Thyroid gland (tissue), 4 donors: ENCODE measurements around the gene VSIG2. TPM values are rescaled to one million over a fixed set of nuclear protein-coding genes. Genes with fewer than 3 reads are reported as not detected.

Source experiments
- DNase-seq, 2 donors: peaks; one replicate each; pipeline ENCODE4 v3.0.0-alpha.2; 2019
- H3K27ac ChIP-seq, 3 donors: fragments of 200-600 bp; sonication (generic); 1 replicate in 2 of 3; 2 replicates in 1 of 3; pipeline ENCODE4 v1.5.1; 2016 to 2019; ENCODE audit warnings: mild to moderate bottlenecking in 1 of 3, moderate library complexity in 1 of 3
- H3K27me3 ChIP-seq: fragments of 200-600 bp; sonication (generic); one replicate; pipeline ENCODE4 v1.5.1; 2019
- H3K36me3 ChIP-seq, 2 donors: fragments of 200-600 bp; sonication (generic); one replicate each; pipeline ENCODE4 v1.5.1; 2016 to 2019
- H3K4me1 ChIP-seq, 2 donors: fragments of 200-600 bp; sonication (generic); one replicate each; pipeline ENCODE4 v1.5.1; 2017 to 2019
- H3K4me3 ChIP-seq, 3 donors: fragments of 200-600 bp; sonication (generic); replicated peaks in 1 of 3; 1 replicate in 2 of 3; 2 replicates in 1 of 3; pipeline ENCODE4 v1.5.1; 2016; ENCODE audit warnings: mild to moderate bottlenecking in 1 of 3
- H3K9me3 ChIP-seq: fragments of 200-600 bp; sonication (generic); one replicate; pipeline ENCODE4 v1.5.1; 2017
- POLR2A ChIP-seq, 2 donors: fragments of 450-650 bp; IDR thresholded peaks; one replicate each; pipeline ENCODE4 v1.6.1; 2017; ENCODE audit warnings: antibody characterized with exemption in 2 of 2, mild to moderate bottlenecking in 2 of 2, moderate library complexity in 1 of 2
- WGBS, 2 donors: methylation state at CpG; one replicate each; pipeline ENCODE4 v1.1.5; 2017; 5-methylcytosine and 5-hydroxymethylcytosine counted together
- intact Hi-C: fragments of 100-400 bp; cut with DNase I; formaldehyde crosslinking; loops from one replicate; pipeline ENCODE4 v1.15.1; 2023
- total RNA-seq, 4 donors: library from RNA; depleted of rRNA; stranded (reverse); fragments of >200 nt; gene quantifications; one replicate each; pipeline ENCODE4 v1.2.3, GENCODE V29; 2016
- TF ChIP-seq, protein P1 (sequence below), 6 experiments: fragments of 200-600 bp in 3 of 6; fragments of 450-650 bp in 3 of 6; sonication (generic) in 3 of 6; IDR thresholded peaks; one replicate each; pipeline ENCODE4 v1.5.1; 2016 to 2019; ENCODE audit warnings: antibody characterized with exemption in 6 of 6, mild to moderate bottlenecking in 2 of 6, inconsistent platforms in 1 of 6, moderate library complexity in 1 of 6

Gene VSIG2
- total RNA-seq, 4 donors from 2014 or later: 23.7 to 54.5 (median 28.8) TPM

DNA sequence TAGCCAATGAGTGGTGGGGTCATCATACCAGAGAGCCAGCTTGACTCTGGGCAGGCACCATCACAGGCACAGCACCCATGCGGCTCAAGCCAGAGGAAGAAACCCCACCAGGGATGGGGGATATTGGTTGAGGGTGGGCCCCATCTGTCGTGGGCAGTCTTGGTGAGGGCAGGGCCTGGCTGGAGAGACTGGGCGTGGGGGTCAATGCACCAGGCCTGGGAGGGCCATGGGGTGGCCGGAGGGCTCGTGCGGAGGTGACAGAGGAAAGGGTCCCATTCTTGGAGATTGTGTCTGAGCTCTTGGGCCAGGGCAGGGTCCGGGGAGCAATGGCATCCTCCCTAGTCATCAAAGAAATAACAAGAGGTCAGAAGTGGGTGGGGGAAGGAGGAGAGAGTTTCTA lies 1.6 kb upstream of the VSIG2 start:
- 87 to 94% methylated on average over 7 of the region's 7 CpGs for WGBS, 2 donors
- H3K27ac ChIP-seq: peak overlapping the region in 2 of 3 donors; percentile 94 to 97
- TF ChIP-seq, protein P1, sequence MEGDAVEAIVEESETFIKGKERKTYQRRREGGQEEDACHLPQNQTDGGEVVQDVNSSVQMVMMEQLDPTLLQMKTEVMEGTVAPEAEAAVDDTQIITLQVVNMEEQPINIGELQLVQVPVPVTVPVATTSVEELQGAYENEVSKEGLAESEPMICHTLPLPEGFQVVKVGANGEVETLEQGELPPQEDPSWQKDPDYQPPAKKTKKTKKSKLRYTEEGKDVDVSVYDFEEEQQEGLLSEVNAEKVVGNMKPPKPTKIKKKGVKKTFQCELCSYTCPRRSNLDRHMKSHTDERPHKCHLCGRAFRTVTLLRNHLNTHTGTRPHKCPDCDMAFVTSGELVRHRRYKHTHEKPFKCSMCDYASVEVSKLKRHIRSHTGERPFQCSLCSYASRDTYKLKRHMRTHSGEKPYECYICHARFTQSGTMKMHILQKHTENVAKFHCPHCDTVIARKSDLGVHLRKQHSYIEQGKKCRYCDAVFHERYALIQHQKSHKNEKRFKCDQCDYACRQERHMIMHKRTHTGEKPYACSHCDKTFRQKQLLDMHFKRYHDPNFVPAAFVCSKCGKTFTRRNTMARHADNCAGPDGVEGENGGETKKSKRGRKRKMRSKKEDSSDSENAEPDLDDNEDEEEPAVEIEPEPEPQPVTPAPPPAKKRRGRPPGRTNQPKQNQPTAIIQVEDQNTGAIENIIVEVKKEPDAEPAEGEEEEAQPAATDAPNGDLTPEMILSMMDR (IDR thresholded peaks at IDR 0.05): no peak
- no peak for TF ChIP-seq POLR2A (IDR thresholded peaks at IDR 0.05)
- no peak for DNase-seq
- peaks cover 8 to 26% of the 10 kb centered on the region in 2 donors for H3K36me3 ChIP-seq
- H3K4me3 ChIP-seq: no peak overlapping the region
- no peaks in the 10 kb centered on the region for H3K27me3 ChIP-seq
- H3K4me1 ChIP-seq: peaks cover 28 to 83% of the 10 kb centered on the region in 2 donors
- intact Hi-C loops: no loop called here
- H3K9me3 ChIP-seq: no peaks in the 10 kb centered on the region

DNA sequence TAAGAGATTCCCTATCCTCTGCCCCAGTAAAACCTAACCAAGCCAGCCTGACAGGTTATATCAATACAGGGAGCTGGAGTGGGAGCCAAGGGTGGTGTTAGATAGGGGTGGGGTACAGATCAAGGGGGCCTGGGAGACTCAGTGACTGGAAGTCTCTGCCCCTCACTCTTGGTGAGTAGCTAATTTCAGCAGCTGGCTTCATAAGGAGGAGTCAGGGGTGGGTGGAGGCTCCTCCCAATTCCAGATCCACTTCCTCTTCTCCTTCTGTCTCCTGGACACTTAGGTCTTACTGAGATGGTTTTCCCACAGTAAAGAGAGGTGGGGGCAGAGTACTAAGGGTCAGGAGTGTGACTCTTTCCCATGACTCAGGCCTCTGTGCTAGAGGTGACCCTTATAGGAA lies 1.1 kb upstream of the VSIG2 start:
- DNase-seq: peak; percentile 32 to 55
- H3K27me3 ChIP-seq: no peaks in the 10 kb centered on the region
- TF ChIP-seq, protein P1 (IDR thresholded peaks at IDR 0.05): no peak
- no peak for TF ChIP-seq POLR2A (IDR thresholded peaks at IDR 0.05)
- H3K36me3 ChIP-seq: peaks cover 8 to 26% of the 10 kb centered on the region in 2 donors
- intact Hi-C loops: no loop called here
- no peak overlapping the region for H3K4me3 ChIP-seq
- peak overlapping the region; percentile 94 to 97 (median 97) for H3K27ac ChIP-seq
- peaks cover 26 to 83% of the 10 kb centered on the region in 2 donors for H3K4me1 ChIP-seq
- H3K9me3 ChIP-seq: no peaks in the 10 kb centered on the region

DNA sequence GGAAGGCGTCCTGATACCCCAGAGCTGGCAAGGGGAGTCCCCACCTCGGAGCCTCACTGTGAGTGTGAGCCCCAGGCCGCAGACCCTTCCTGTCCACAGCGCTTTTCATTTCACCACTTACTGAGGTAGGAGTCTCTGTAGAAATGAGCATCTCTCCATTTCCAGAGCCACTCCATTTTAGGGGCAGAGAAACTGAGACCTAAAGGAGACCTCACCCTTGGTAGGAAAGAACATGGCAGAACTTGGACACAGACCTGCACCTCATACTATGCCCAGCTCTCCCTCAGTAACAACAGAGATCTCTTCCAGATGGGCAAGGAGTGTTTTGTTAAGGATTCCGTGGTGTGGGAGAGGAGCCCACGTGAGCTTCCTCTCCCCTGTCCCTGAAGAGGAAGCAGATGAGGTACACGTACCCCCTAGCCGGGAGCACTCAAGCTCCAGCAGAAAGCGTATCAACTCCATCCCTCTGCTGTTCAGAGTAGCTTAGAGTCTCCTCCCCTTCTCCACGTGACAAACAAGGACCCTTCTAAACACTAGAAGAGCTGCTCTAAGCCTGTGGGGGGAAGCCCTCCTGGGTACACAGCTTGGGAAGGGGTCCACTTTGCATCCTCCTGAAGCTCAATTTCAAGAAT lies 532 bp upstream of the VSIG2 start:
- Histone ChIP-seq H3K4me1 (peaks cover 30 to 83% of the 10 kb centered on the region in 2 donors), H3K4me3 (peak overlapping the region in 2 of 3 donors; percentile 22 to 35), H3K27ac (peak overlapping the region; percentile 94 to 97 (median 97)), H3K27me3 (no peaks in the 10 kb centered on the region), H3K36me3 (peaks cover 8 to 26% of the 10 kb centered on the region in 2 donors), H3K9me3 (no peaks in the 10 kb centered on the region)
- DNase-seq: peak; percentile 51 to 74
- WGBS, 2 donors: 20 to 24% methylated on average over 9 to 10 of the region's 10 CpGs
- intact Hi-C loops: no loop called here
- peak in 1 of 2 donors; percentile 57 for TF ChIP-seq POLR2A (IDR thresholded peaks at IDR 0.05)
- TF ChIP-seq, protein P1 (IDR thresholded peaks at IDR 0.05): no peak

DNA sequence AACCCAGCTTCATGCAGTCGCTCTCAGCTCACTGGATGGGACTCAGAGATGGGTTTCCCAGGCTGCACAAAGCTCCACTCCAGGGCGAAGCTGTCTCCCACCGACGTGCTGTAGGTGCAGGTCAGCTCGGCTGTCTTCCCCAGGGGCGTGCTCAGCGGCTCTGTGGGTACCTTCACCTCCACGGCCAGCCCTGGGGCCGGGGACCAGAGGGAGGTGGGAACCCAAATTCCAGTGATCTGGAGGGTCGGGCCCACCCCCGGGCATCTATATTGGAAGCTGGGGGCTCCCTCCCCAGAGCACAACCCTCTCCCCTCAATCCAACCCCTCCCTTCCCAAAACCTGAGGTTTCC lies 689 bp downstream of the VSIG2 start:
- Histone ChIP-seq H3K27me3 (no peaks in the 10 kb centered on the region), H3K27ac (peak overlapping the region; percentile 94 to 97 (median 97)), H3K36me3 (peaks cover 8 to 19% of the 10 kb centered on the region in 2 donors), H3K9me3 (no peaks in the 10 kb centered on the region), H3K4me3 (peak overlapping the region in 1 of 3 donors; percentile 35), H3K4me1 (peaks cover 36 to 77% of the 10 kb centered on the region in 2 donors)
- 31 to 48% methylated on average over 5 to 7 of the region's 11 CpGs for WGBS, 2 donors
- TF ChIP-seq, protein P1 (IDR thresholded peaks at IDR 0.05): no peak
- no peak for TF ChIP-seq POLR2A (IDR thresholded peaks at IDR 0.05)
- DNase-seq: no peak
- intact Hi-C loops: no loop called here

DNA sequence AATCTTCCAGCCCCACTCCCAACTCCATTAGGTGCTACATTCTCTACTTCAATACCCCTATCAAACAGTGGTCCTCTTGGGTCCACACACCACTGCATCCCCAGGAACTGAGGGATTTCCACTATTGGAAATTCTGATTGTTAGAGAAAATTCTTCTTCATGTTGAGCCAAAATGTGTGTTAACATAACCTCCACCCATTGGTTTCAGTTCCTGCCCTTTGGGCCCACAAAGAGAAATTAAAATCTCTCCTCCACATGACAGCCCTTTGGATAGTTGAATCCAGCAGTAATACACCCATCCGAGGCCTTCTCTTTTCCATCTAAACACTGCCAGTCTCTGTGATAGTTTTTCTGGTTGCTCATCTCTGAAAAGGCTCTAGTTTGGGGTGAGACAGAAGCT lies 2.1 kb downstream of the VSIG2 start:
- TF ChIP-seq POLR2A (IDR thresholded peaks at IDR 0.05): no peak
- TF ChIP-seq, protein P1 (IDR thresholded peaks at IDR 0.05): no peak
- 64 to 65% methylated on average over 1 of the region's 1 CpG for WGBS, 2 donors
- no peak for DNase-seq
- Histone ChIP-seq H3K27ac (peak overlapping the region in 2 of 3 donors; percentile 92 to 97), H3K36me3 (peaks cover 8 to 13% of the 10 kb centered on the region in 2 donors), H3K4me1 (peaks cover 36 to 78% of the 10 kb centered on the region in 2 donors), H3K4me3 (no peak overlapping the region), H3K27me3 (no peaks in the 10 kb centered on the region), H3K9me3 (no peaks in the 10 kb centered on the region)
- intact Hi-C loops: loop anchor here (10.0 kb wide), 1 partner anchor 45 kb away; no protein-coding TSS in a partner anchor
